ENCODE results near the gene USP38.

Gene USP38

DNA sequence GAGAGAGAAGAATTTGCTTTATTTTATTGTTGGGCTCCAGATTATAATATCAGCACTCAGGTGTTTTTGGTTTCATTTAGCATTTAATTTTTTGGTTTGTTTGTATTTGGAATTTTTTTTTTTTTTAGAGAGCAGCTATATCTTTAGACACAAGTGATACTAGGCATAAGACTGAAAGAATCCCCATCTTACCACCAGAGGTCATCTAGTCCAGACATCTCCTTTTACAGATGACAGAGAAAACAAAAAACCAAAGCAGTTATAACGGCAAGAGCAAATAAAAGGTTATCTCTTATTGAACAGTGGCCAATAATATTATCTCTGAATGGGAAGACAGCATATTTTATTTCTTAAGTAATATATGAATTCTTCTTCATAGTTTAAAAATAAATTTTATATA, 22.8 kb downstream of the USP38 start:
- peak in 1 of 2 donors; percentile 45 for DNase-seq
- Histone ChIP-seq H4K12ac (ENCODE audit: low read depth, low read length) (no peak overlapping the region), H2AFZ (ENCODE audit: insufficient read depth, low read length, poor library complexity) (no peak overlapping the region), H2BK5ac (ENCODE audit: low read depth, low read length, poor library complexity) (no peak overlapping the region), H4K8ac (ENCODE audit: low read depth, low read length) (no peak overlapping the region), H4K91ac (ENCODE audit: low read depth, low read length) (no peak overlapping the region), H3K14ac (ENCODE audit: low read length) (no peak overlapping the region), H2BK120ac (ENCODE audit: insufficient read depth, low read length, poor library complexity) (no peak overlapping the region), H3K27me3 (ENCODE audit: insufficient read depth, low read length) (no peaks in the 10 kb centered on the region), H3K79me2 (ENCODE audit: control insufficient read depth, insufficient read depth, low read length, poor library complexity) (no peaks in the 10 kb centered on the region), H3K4me2 (ENCODE audit: low read length) (no peak overlapping the region), H2BK12ac (ENCODE audit: low read length) (no peak overlapping the region), H3K36me3 (ENCODE audit: control insufficient read depth in 1 of 2, insufficient read depth in 2 of 2, low read length in 2 of 2) (peaks cover 9 to 11% of the 10 kb centered on the region in 2 experiments), H3K4me1 (ENCODE audit: control insufficient read depth in 1 of 2, insufficient read depth in 2 of 2, low read length in 2 of 2) (no peaks in the 10 kb centered on the region), H3K9me3 (ENCODE audit: insufficient read depth, low read depth, low read length) (no peaks in the 10 kb centered on the region), H3K18ac (ENCODE audit: low read length) (no peak overlapping the region), H3K4ac (ENCODE audit: low read depth, low read length) (no peak overlapping the region), H3K27ac (ENCODE audit: low read depth, low read length) (no peak overlapping the region), H3K79me1 (ENCODE audit: low read length) (no peaks in the 10 kb centered on the region), H3K9ac (ENCODE audit: low read length) (no peak overlapping the region), H3K4me3 (ENCODE audit: low read depth, low read length) (no peak overlapping the region), H3K23ac (ENCODE audit: low read length) (no peak overlapping the region), H2AK5ac (ENCODE audit: low read length) (no peak overlapping the region)
- no CpG with 5 or more reads among the region's 1 CpG for WGBS (ENCODE audit: extremely low coverage, insufficient coverage, insufficient read length)

DNA sequence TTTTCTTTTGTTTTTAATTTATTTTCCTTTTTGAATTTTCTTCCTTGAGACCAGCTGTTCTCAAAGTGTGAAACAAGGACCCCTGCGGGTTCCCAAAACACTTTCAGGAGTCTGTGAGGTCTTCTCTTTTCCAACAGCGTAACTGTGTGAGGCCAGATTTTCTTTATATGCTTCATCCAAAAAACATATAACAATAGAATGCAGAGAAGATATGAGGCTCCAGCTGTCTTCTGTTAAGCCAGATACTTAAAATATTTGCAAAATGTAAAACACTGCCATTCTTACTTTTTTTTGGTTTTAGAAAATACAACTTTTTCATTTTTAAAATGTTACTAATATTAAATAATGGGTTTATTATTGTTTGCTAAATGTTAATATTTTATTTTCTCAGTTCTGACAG, 27.8 kb downstream of the USP38 start:
- no peak for DNase-seq
- Histone ChIP-seq H3K4ac (ENCODE audit: low read depth, low read length) (no peak overlapping the region), H3K36me3 (ENCODE audit: control insufficient read depth in 1 of 2, insufficient read depth in 2 of 2, low read length in 2 of 2) (peaks cover 0 to 2% of the 10 kb centered on the region in 2 experiments), H2AK5ac (ENCODE audit: low read length) (no peak overlapping the region), H3K27me3 (ENCODE audit: insufficient read depth, low read length) (no peaks in the 10 kb centered on the region), H3K4me1 (ENCODE audit: control insufficient read depth in 1 of 2, insufficient read depth in 2 of 2, low read length in 2 of 2) (no peaks in the 10 kb centered on the region), H3K14ac (ENCODE audit: low read length) (no peak overlapping the region), H3K4me3 (ENCODE audit: low read depth, low read length) (no peak overlapping the region), H3K9me3 (ENCODE audit: insufficient read depth, low read depth, low read length) (no peaks in the 10 kb centered on the region), H3K23ac (ENCODE audit: low read length) (no peak overlapping the region), H3K18ac (ENCODE audit: low read length) (no peak overlapping the region), H2BK5ac (ENCODE audit: low read depth, low read length, poor library complexity) (no peak overlapping the region), H3K79me2 (ENCODE audit: control insufficient read depth, insufficient read depth, low read length, poor library complexity) (no peaks in the 10 kb centered on the region), H2AFZ (ENCODE audit: insufficient read depth, low read length, poor library complexity) (no peak overlapping the region), H3K27ac (ENCODE audit: low read depth, low read length) (no peak overlapping the region), H2BK12ac (ENCODE audit: low read length) (no peak overlapping the region), H4K91ac (ENCODE audit: low read depth, low read length) (no peak overlapping the region), H3K79me1 (ENCODE audit: low read length) (no peaks in the 10 kb centered on the region), H4K8ac (ENCODE audit: low read depth, low read length) (no peak overlapping the region), H2BK120ac (ENCODE audit: insufficient read depth, low read length, poor library complexity) (no peak overlapping the region), H4K12ac (ENCODE audit: low read depth, low read length) (no peak overlapping the region), H3K9ac (ENCODE audit: low read length) (no peak overlapping the region), H3K4me2 (ENCODE audit: low read length) (no peak overlapping the region)
- WGBS (ENCODE audit: extremely low coverage, insufficient coverage, insufficient read length), result no CpG with 5 or more reads among the region's 2 CpGs

DNA sequence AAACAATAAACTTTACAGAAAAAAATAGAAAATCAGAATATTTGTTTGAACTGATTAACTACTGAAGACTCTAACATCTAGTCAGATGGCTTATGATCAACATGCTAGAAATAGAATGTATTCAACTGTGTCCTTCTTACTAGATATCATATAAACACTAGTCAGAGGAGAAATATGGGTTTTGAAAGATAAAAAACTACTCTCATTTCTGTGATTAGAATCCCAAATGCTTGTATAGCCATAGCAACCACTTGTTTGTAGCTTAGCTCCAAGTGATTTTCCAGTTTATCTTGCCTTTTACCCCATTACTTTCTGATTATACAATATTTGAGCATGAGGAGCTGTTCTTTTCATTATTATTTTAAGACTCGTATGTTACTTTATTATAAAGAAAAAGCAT, 31.2 kb downstream of the USP38 start:
- no peak overlapping the region for H3K23ac ChIP-seq (ENCODE audit: low read length)
- H3K4me1 ChIP-seq (ENCODE audit: control insufficient read depth in 1 of 2, insufficient read depth in 2 of 2, low read length in 2 of 2), result no peaks in the 10 kb centered on the region
- no peak overlapping the region for H3K4ac ChIP-seq (ENCODE audit: low read depth, low read length)
- no peak overlapping the region for H3K4me3 ChIP-seq (ENCODE audit: low read depth, low read length)
- peaks cover 0 to 4% of the 10 kb centered on the region in 2 experiments for H3K36me3 ChIP-seq (ENCODE audit: control insufficient read depth in 1 of 2, insufficient read depth in 2 of 2, low read length in 2 of 2)
- no peak overlapping the region for H3K18ac ChIP-seq (ENCODE audit: low read length)
- H3K14ac ChIP-seq (ENCODE audit: low read length), result no peak overlapping the region
- no peak overlapping the region for H3K27ac ChIP-seq (ENCODE audit: low read depth, low read length)
- no peak overlapping the region for H2BK120ac ChIP-seq (ENCODE audit: insufficient read depth, low read length, poor library complexity)
- no peaks in the 10 kb centered on the region for H3K79me1 ChIP-seq (ENCODE audit: low read length)
- H2BK12ac ChIP-seq (ENCODE audit: low read length), result no peak overlapping the region
- no peak overlapping the region for H4K91ac ChIP-seq (ENCODE audit: low read depth, low read length)
- no peaks in the 10 kb centered on the region for H3K27me3 ChIP-seq (ENCODE audit: insufficient read depth, low read length)
- H4K8ac ChIP-seq (ENCODE audit: low read depth, low read length), result no peak overlapping the region
- H3K9ac ChIP-seq (ENCODE audit: low read length), result no peak overlapping the region
- H2BK5ac ChIP-seq (ENCODE audit: low read depth, low read length, poor library complexity), result no peak overlapping the region
- H3K79me2 ChIP-seq (ENCODE audit: control insufficient read depth, insufficient read depth, low read length, poor library complexity), result no peaks in the 10 kb centered on the region
- peak; percentile 12 to 78 for DNase-seq
- H4K12ac ChIP-seq (ENCODE audit: low read depth, low read length), result no peak overlapping the region
- no CpG with 5 or more reads among the region's 1 CpG for WGBS (ENCODE audit: extremely low coverage, insufficient coverage, insufficient read length)
- H3K9me3 ChIP-seq (ENCODE audit: insufficient read depth, low read depth, low read length), result no peaks in the 10 kb centered on the region
- no peak overlapping the region for H3K4me2 ChIP-seq (ENCODE audit: low read length)
- no peak overlapping the region for H2AK5ac ChIP-seq (ENCODE audit: low read length)
- no peak overlapping the region for H2AFZ ChIP-seq (ENCODE audit: insufficient read depth, low read length, poor library complexity)

DNA sequence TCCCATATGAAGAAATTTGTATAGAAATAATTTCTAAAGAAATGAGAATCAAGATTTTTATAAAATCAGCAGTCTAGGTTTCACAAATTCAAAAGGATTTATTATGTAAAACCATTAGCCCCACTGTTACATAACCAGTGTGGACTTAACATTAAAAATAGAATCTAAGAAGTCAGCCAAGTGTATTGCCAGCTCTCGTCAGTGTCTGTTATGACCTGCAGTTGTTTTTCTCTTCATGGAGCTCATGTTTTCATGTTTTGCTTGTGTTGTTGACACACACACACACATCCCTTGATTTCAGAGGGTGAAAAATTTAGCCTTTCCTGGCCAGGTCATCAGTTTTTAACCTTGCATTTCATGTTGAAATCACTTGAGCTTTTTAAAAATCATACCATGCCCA, 39.5 kb downstream of the USP38 start:
- Histone ChIP-seq H3K4ac (ENCODE audit: low read depth, low read length) (no peak overlapping the region), H3K36me3 (ENCODE audit: control insufficient read depth in 1 of 2, insufficient read depth in 2 of 2, low read length in 2 of 2) (peaks cover 0 to 2% of the 10 kb centered on the region in 2 experiments), H4K8ac (ENCODE audit: low read depth, low read length) (no peak overlapping the region), H3K27ac (ENCODE audit: low read depth, low read length) (no peak overlapping the region), H3K18ac (ENCODE audit: low read length) (no peak overlapping the region), H3K9me3 (ENCODE audit: insufficient read depth, low read depth, low read length) (no peaks in the 10 kb centered on the region), H3K4me1 (ENCODE audit: control insufficient read depth in 1 of 2, insufficient read depth in 2 of 2, low read length in 2 of 2) (no peaks in the 10 kb centered on the region), H2AFZ (ENCODE audit: insufficient read depth, low read length, poor library complexity) (no peak overlapping the region), H3K4me3 (ENCODE audit: low read depth, low read length) (no peak overlapping the region), H3K27me3 (ENCODE audit: insufficient read depth, low read length) (no peaks in the 10 kb centered on the region), H2BK12ac (ENCODE audit: low read length) (no peak overlapping the region), H3K4me2 (ENCODE audit: low read length) (no peak overlapping the region), H2BK5ac (ENCODE audit: low read depth, low read length, poor library complexity) (no peak overlapping the region), H3K14ac (ENCODE audit: low read length) (no peak overlapping the region), H3K9ac (ENCODE audit: low read length) (no peak overlapping the region), H2BK120ac (ENCODE audit: insufficient read depth, low read length, poor library complexity) (no peak overlapping the region), H4K12ac (ENCODE audit: low read depth, low read length) (no peak overlapping the region), H3K79me1 (ENCODE audit: low read length) (no peaks in the 10 kb centered on the region), H3K79me2 (ENCODE audit: control insufficient read depth, insufficient read depth, low read length, poor library complexity) (no peaks in the 10 kb centered on the region), H4K91ac (ENCODE audit: low read depth, low read length) (no peak overlapping the region), H2AK5ac (ENCODE audit: low read length) (no peak overlapping the region), H3K23ac (ENCODE audit: low read length) (no peak overlapping the region)
- no CpG with 5 or more reads among the region's 1 CpG for WGBS (ENCODE audit: extremely low coverage, insufficient coverage, insufficient read length)
- no peak for DNase-seq
